ENCODE data around the gene ESPNL.

ESPNL gene

GRCh38 chr2:238140040-238140439 lies 39.9 kb downstream of the ESPNL start:
- DNase-seq (ENCODE audit: low read depth, low spot score) = no peak

- no peak for DNase-seq (ENCODE audit: low read depth, low spot score)
These were observed 40.8 kb downstream of the ESPNL start for GRCh38 chr2:238140721-238141540.

- no peak for DNase-seq (ENCODE audit: low read depth, low spot score)
These were observed 41.6 kb downstream of the ESPNL start for GRCh38 chr2:238141541-238142318.

- DNase-seq (ENCODE audit: low read depth, low spot score) = no peak
These were observed 42.5 kb downstream of the ESPNL start for GRCh38 chr2:238142382-238143205.

GRCh38 chr2:238143239-238143951 lies 43.3 kb downstream of the ESPNL start:
- no peak for DNase-seq (ENCODE audit: low read depth, low spot score)

GRCh38 chr2:238144262-238144661 lies 44.1 kb downstream of the ESPNL start:
- DNase-seq (ENCODE audit: low read depth, low spot score) = no peak

- DNase-seq (ENCODE audit: low read depth, low spot score) = no peak
These were observed 44.9 kb downstream of the ESPNL start for GRCh38 chr2:238145046-238145445.

GRCh38 chr2:238145851-238146250 lies 45.7 kb downstream of the ESPNL start:
- no peak for DNase-seq (ENCODE audit: low read depth, low spot score)

- DNase-seq (ENCODE audit: low read depth, low spot score) = no peak
These were observed 46.9 kb downstream of the ESPNL start for GRCh38 chr2:238146884-238147544.

- no peak for DNase-seq (ENCODE audit: low read depth, low spot score)
These were observed 48.8 kb downstream of the ESPNL start for GRCh38 chr2:238148981-238149380.

- no peak for DNase-seq (ENCODE audit: low read depth, low spot score)
These were observed 49.9 kb downstream of the ESPNL start for GRCh38 chr2:238149841-238150572.

GRCh38 chr2:238150686-238151085 lies 50.5 kb downstream of the ESPNL start:
- no peak for DNase-seq (ENCODE audit: low read depth, low spot score)

GRCh38 chr2:238151205-238151604 lies 51.1 kb downstream of the ESPNL start:
- no peak for DNase-seq (ENCODE audit: low read depth, low spot score)

- no peak for DNase-seq (ENCODE audit: low read depth, low spot score)
These were observed 51.6 kb downstream of the ESPNL start for GRCh38 chr2:238151628-238152235.

GRCh38 chr2:238152771-238153688 lies 52.9 kb downstream of the ESPNL start:
- DNase-seq (ENCODE audit: low read depth, low spot score) = no peak

GRCh38 chr2:238154570-238154969 lies 54.4 kb downstream of the ESPNL start:
- DNase-seq (ENCODE audit: low read depth, low spot score) = no peak

- no peak for DNase-seq (ENCODE audit: low read depth, low spot score)
These were observed 55.1 kb downstream of the ESPNL start for GRCh38 chr2:238155051-238155760.
